Thymus (tissue), 11 donors: ENCODE measurements around the gene AGPAT2. TPM values are rescaled to one million over a fixed set of nuclear protein-coding genes. Genes with fewer than 3 reads are reported as not detected.
A peak's percentile ranks its signal among the peaks of the same experiment; 100 is the strongest.
"Not testable (repeated sequence)": the region's sequence is repeated elsewhere in the genome, so short reads cannot be mapped to it uniquely, and the experiment has no call there.

ENCODE experiments used
- DNase-seq, 9 donors: peaks; one replicate each; pipeline ENCODE4 v3.0.0-alpha.2; 2013; ENCODE audit warnings: low spot score in 9 of 9, low read depth in 6 of 9, missing footprints in 1 of 9
- H3K27ac ChIP-seq, 2 donors: one replicate each; pipeline ENCODE4 v1.5.1; 2013; ENCODE audit warnings: control low read depth in 1 of 2, low read depth in 1 of 2, low read length in 1 of 2, mild to moderate bottlenecking in 1 of 2, moderate library complexity in 1 of 2
- H3K27me3 ChIP-seq, 2 donors: one replicate each; pipeline ENCODE4 v1.5.1; 2013; ENCODE audit warnings: low read length in 1 of 2; ENCODE audit not compliant: control insufficient read depth in 2 of 2, insufficient read depth in 1 of 2
- H3K36me3 ChIP-seq, 2 donors: one replicate each; pipeline ENCODE4 v1.5.1; 2013; ENCODE audit warnings: low read length in 1 of 2, mild to moderate bottlenecking in 1 of 2, moderate library complexity in 1 of 2; ENCODE audit not compliant: control insufficient read depth in 2 of 2, insufficient read depth in 2 of 2
- H3K4me1 ChIP-seq, 2 donors: one replicate each; pipeline ENCODE4 v1.5.1; 2013; ENCODE audit warnings: low read length in 2 of 2; ENCODE audit not compliant: control insufficient read depth in 2 of 2, insufficient read depth in 2 of 2
- H3K4me3 ChIP-seq, 2 donors: one replicate each; pipeline ENCODE4 v1.5.1; 2013; ENCODE audit warnings: low read length in 2 of 2, control low read depth in 1 of 2, mild to moderate bottlenecking in 1 of 2
- H3K9me3 ChIP-seq, 2 donors: one replicate each; pipeline ENCODE4 v1.5.1; 2013; ENCODE audit warnings: low read length in 1 of 2, mild to moderate bottlenecking in 1 of 2; ENCODE audit not compliant: control insufficient read depth in 2 of 2, insufficient read depth in 1 of 2
- WGBS: extraction: QIAGEN DNeasy Blood & Tissue Kit; methylation state at CpG from one replicate; pipeline ENCODE4 v1.1.7; 2013; 5-methylcytosine and 5-hydroxymethylcytosine counted together
- polyA plus RNA-seq: library from polyadenylated mRNA; stranded (reverse); fragments of 200-250 nt; gene quantifications from one replicate; pipeline ENCODE4 v1.2.3, GENCODE V29; 2013
- total RNA-seq: library from RNA; stranded (reverse); fragments of 120-200 nt; gene quantifications from one replicate; pipeline ENCODE4 v1.2.4, GENCODE V29; 2013
- donor health status: healthy.

AGPAT2 gene
- total and polyA plus RNA-seq, 2 donors = 8.2 to 28.8 TPM

GRCh38 chr9:136714096-136714892, 27.0 kb upstream of the AGPAT2 start:
- 76% methylated on average over 17 of the region's 17 CpGs for WGBS
- peaks cover 6 to 19% of the 10 kb centered on the region in 2 donors for H3K4me1 ChIP-seq
- no peak overlapping the region for H3K4me3 ChIP-seq
- H3K27ac ChIP-seq = peak overlapping the region in 1 of 2 donors; percentile 32
- no peaks in the 10 kb centered on the region for H3K36me3 ChIP-seq
- H3K9me3 ChIP-seq = no peaks in the 10 kb centered on the region
- no peak for DNase-seq
- peaks cover 20 to 40% of the 10 kb centered on the region in 2 donors for H3K27me3 ChIP-seq

GRCh38 chr9:136713550-136713949, 26.3 kb upstream of the AGPAT2 start:
- WGBS = 46% methylated on average over 8 of the region's 8 CpGs
- no peak overlapping the region for H3K4me3 ChIP-seq
- H3K36me3 ChIP-seq = no peaks in the 10 kb centered on the region
- peaks cover 6 to 19% of the 10 kb centered on the region in 2 donors for H3K4me1 ChIP-seq
- no peaks in the 10 kb centered on the region for H3K9me3 ChIP-seq
- peaks cover 20 to 40% of the 10 kb centered on the region in 2 donors for H3K27me3 ChIP-seq
- H3K27ac ChIP-seq = no peak overlapping the region
- no peak for DNase-seq

- H3K27ac ChIP-seq = no peak overlapping the region
- no peak for DNase-seq
- 7% methylated on average over 56 of the region's 56 CpGs for WGBS
These were observed 25.7 kb upstream of the AGPAT2 start for GRCh38 chr9:136712690-136713544.

GRCh38 chr9:136711751-136712689, 24.8 kb upstream of the AGPAT2 start, which contains the start of gene DIPK1B:
TSS of gene DIPK1B (plus strand) at chr9:136712572. CDS start at chr9:136712666, 94 bp downstream.
- H3K27ac ChIP-seq = no peak within 1 kb of the TSS

More at GRCh38 chr9:136712690-136713544, 25.7 kb upstream of the AGPAT2 start:
- no peaks in the 10 kb centered on the region for H3K9me3 ChIP-seq
- H3K4me1 ChIP-seq = peaks cover 6 to 19% of the 10 kb centered on the region in 2 donors
- H3K27me3 ChIP-seq = peaks cover 20 to 40% of the 10 kb centered on the region in 2 donors
- H3K4me3 ChIP-seq = peak overlapping the region; percentile 25 to 64
- no peaks in the 10 kb centered on the region for H3K36me3 ChIP-seq

GRCh38 chr9:136711219-136711648, 24.0 kb upstream of the AGPAT2 start:
- peaks cover 20 to 40% of the 10 kb centered on the region in 2 donors for H3K27me3 ChIP-seq
- not testable (repeated sequence) for DNase-seq, H3K27ac ChIP-seq, H3K36me3 ChIP-seq, H3K9me3 ChIP-seq, H3K4me3 ChIP-seq
- WGBS = 92% methylated on average over 4 of the region's 4 CpGs
- peaks cover 6 to 19% of the 10 kb centered on the region in 2 donors for H3K4me1 ChIP-seq

More at GRCh38 chr9:136711751-136712689, 24.8 kb upstream of the AGPAT2 start, which contains the start of gene DIPK1B:
- H3K27me3 ChIP-seq = peaks cover 20 to 40% of the 10 kb centered on the region in 2 donors
- peak in 3 of 9 donors; percentile 54 to 68 (median 55) for DNase-seq
- peaks cover 6 to 19% of the 10 kb centered on the region in 2 donors for H3K4me1 ChIP-seq
- peak within 1 kb of the TSS; percentile 31 to 64 for H3K4me3 ChIP-seq
- H3K9me3 ChIP-seq = no peaks in the 10 kb centered on the region
- H3K36me3 ChIP-seq = no peaks in the 10 kb centered on the region
- under 1% methylated on average over 119 of the region's 119 CpGs for WGBS

GRCh38 chr9:136710543-136710942, 23.3 kb upstream of the AGPAT2 start:
- no peak for DNase-seq
- Histone ChIP-seq H3K4me3 (no peak overlapping the region), H3K36me3 (no peaks in the 10 kb centered on the region), H3K27me3 (peaks cover 20 to 40% of the 10 kb centered on the region in 2 donors), H3K4me1 (peaks cover 6 to 19% of the 10 kb centered on the region in 2 donors), H3K27ac (no peak overlapping the region), H3K9me3 (no peaks in the 10 kb centered on the region)
- 99% methylated on average over 7 of the region's 7 CpGs for WGBS

- DNase-seq = no peak
- H3K9me3 ChIP-seq = no peaks in the 10 kb centered on the region
- peaks cover 20 to 40% of the 10 kb centered on the region in 2 donors for H3K27me3 ChIP-seq
- H3K36me3 ChIP-seq = no peaks in the 10 kb centered on the region
- peaks cover 6 to 19% of the 10 kb centered on the region in 2 donors for H3K4me1 ChIP-seq
- 97% methylated on average over 24 of the region's 24 CpGs for WGBS
- H3K4me3 ChIP-seq = no peak overlapping the region
- H3K27ac ChIP-seq = no peak overlapping the region
These were observed 22.3 kb upstream of the AGPAT2 start for GRCh38 chr9:136709454-136710109.
